Keratinocyte (primary cell): Measurements from ENCODE around the gene PSMD2.

Source experiments
- CTCF ChIP-seq, 3 experiments: IDR thresholded peaks in 1 of 3; conservative IDR thresholded peaks in 1 of 3; optimal IDR thresholded peaks in 1 of 3; 2 replicates in 2 of 3; 3 replicates in 1 of 3; pipeline versions ENCODE3 to v1.5.1; 2011; ENCODE audit warnings: low read length in 3 of 3, mild to moderate bottlenecking in 3 of 3, moderate library complexity in 2 of 3, control low read depth in 1 of 3, inconsistent platforms in 1 of 3; ENCODE audit not compliant: insufficient read depth in 2 of 3; ENCODE audit errors: extremely low read depth in 1 of 3
- EZH2 ChIP-seq: IDR thresholded peaks from one replicate; pipeline ENCODE4 v1.6.1; 2012; ENCODE audit warnings: inconsistent platforms, mild to moderate bottlenecking, low read length, moderate library complexity

GRCh38 chr3:184334470-184335158, 35.6 kb downstream of the PSMD2 start:
- TF ChIP-seq CTCF (optimal IDR thresholded peaks at IDR 0.05 in 1 of 3, IDR thresholded peaks at IDR 0.05 in 1 of 3, conservative IDR thresholded peaks at IDR 0.05 in 1 of 3; ENCODE audit: extremely low read depth in 1 of 3, insufficient read depth in 2 of 3, low read length in 3 of 3) (no peak), EZH2 (no peak)
